ENCODE results near the gene COMP. TPM values are rescaled to one million over a fixed set of nuclear protein-coding genes. Genes with fewer than 3 reads are reported as not detected.

The COMP gene
- total and polyA plus RNA-seq, 8 donors, result 0.05 to 3.7 (median 0.54) TPM

DNA sequence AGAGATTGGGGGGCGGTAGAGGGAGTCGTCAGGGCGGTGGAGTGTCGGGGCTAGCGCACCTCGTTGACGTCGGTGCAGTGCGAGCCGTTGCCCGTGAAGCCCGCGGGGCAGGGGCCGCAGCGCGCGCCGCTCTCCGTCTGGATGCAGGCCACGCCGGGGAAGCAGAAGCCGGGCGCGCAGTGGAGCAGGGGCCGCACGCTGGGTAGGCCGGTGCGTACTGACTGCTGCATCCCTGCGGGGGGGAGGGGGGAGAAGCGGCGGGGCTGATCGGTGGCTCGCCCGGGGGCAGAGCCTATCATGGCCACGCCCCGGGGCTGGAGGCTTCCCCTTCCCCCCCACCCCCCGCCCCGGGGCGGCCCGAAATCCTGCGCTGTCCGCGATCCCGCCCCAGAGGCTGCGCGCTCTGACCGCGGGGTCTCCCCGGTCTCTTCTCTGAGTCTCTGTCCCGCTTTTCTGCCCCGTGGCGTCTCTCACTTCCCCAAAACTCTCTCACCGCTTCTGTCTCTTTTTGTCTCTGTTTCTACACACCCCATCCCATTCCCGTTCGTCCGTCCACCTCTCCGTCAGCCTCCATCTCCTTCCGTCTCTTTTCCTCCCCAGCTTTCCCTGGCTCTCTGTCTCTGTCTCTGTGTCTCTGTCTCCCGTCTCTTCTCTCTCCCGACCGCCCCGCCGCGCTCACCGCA is 1.1 kb downstream of the COMP start:
- FAIRE-seq (no peak), DNase-seq (no peak), ATAC-seq (peak in 3 of 4 donors; percentile 4 to 38 (median 23))
- no peaks in the 10 kb centered on the region for H3K4me1 ChIP-seq
- H3K27ac ChIP-seq, result no peak overlapping the region
- 2% methylated on average over 34 to 52 of the region's 65 CpGs for WGBS, 2 donors
- H3K27me3 ChIP-seq, result peaks cover 0 to 24% (median 8%) of the 10 kb centered on the region in 4 donors
- intact Hi-C loops (cut with DNase I), result no loop called here
- no peak for TF ChIP-seq CTCF (IDR thresholded peaks at IDR 0.05)
- no peaks in the 10 kb centered on the region for H3K9me3 ChIP-seq
- H3K4me3 ChIP-seq, result peak overlapping the region in 2 of 4 donors; percentile 21 to 35
- H3K36me3 ChIP-seq, result no peaks in the 10 kb centered on the region

- DNase-seq, result peak in 1 of 6 donors; percentile 76
- ATAC-seq, result no peak
- peaks cover 0 to 24% (median 8%) of the 10 kb centered on the region in 4 donors for H3K27me3 ChIP-seq
- H3K9me3 ChIP-seq, result no peaks in the 10 kb centered on the region
- H3K27ac ChIP-seq, result no peak overlapping the region
- intact Hi-C loops (cut with DNase I), result no loop called here
- no peaks in the 10 kb centered on the region for H3K36me3 ChIP-seq
- TF ChIP-seq CTCF (IDR thresholded peaks at IDR 0.05), result no peak
- FAIRE-seq, result no peak
- peak overlapping the region in 2 of 4 donors; percentile 21 to 35 for H3K4me3 ChIP-seq
- H3K4me1 ChIP-seq, result no peaks in the 10 kb centered on the region
- 5 to 6% methylated on average over 33 to 38 of the region's 38 CpGs for WGBS, 2 donors
Observed at GRCh38 chr19:18789422-18789869, 1.7 kb downstream of the COMP start.

GRCh38 chr19:18788529-18789421 is 2.3 kb downstream of the COMP start:
- Histone ChIP-seq H3K9me3 (no peaks in the 10 kb centered on the region), H3K4me3 (no peak overlapping the region), H3K27ac (no peak overlapping the region), H3K36me3 (no peaks in the 10 kb centered on the region), H3K27me3 (peaks cover 0 to 24% (median 8%) of the 10 kb centered on the region in 4 donors), H3K4me1 (no peaks in the 10 kb centered on the region)
- DNase-seq (peak in 1 of 6 donors; percentile 69), FAIRE-seq (no peak), ATAC-seq (no peak)
- WGBS, 2 donors, result 5 to 6% methylated on average over 58 to 68 of the region's 68 CpGs
- intact Hi-C loops (cut with DNase I), result no loop called here
- no peak for TF ChIP-seq CTCF (IDR thresholded peaks at IDR 0.05)

DNA sequence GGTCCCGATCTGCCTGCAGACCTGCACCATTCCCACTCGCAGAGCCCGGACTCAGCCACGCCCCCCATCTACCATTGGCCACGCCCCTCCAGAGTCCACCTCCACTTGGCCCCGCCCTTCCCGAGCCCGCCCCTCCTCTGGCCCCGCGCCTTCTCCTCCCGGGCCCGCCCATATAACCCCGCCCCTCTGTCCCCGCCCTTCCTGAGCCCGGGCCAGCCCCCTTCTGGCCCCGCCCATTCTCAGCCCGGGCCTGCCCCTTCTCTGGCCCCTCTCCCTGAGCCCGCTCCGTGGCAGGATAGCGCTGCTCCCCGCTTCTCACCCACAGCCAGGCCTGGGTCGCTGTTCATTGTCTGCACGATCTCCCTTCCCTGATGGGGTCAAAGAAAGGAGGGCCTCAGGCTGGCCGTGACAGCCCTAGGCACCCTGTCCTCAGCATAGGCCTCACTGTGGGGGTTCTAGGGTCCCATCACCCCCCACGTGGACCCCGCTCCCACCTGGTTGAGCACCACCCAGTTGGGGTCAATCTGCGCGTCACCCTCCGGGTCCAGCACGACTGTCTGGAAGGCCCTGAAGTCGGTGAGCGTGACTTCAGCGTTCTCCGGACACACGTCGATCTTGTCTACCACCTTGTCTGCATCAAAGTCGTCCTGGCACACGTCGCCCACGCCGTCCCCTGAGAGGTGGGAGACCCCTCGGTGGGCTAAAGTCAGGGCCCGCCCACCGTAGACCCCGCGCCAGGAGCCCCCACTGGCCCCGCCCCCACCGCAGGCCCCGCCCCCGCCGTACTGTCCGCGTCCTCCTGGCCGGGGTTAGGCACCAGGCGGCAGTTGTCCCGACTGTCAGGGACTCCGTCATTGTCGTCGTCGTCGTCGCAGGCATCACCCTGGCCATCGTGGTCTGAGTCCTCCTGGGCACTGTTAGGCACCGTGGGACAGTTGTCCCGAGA is 5.7 kb downstream of the COMP start:
- Histone ChIP-seq H3K9me3 (no peaks in the 10 kb centered on the region), H3K4me3 (peak overlapping the region in 1 of 4 donors; percentile 29), H3K36me3 (no peaks in the 10 kb centered on the region), H3K27ac (no peak overlapping the region), H3K4me1 (no peaks in the 10 kb centered on the region), H3K27me3 (peaks cover 0 to 14% (median 8%) of the 10 kb centered on the region in 4 donors)
- DNase-seq (peak; percentile 62 to 90 (median 84)), ATAC-seq (peak; percentile 76 to 91 (median 86)), FAIRE-seq (no peak)
- intact Hi-C loops (cut with DNase I), result no loop called here
- no peak for TF ChIP-seq CTCF (IDR thresholded peaks at IDR 0.05)
- 7 to 11% methylated on average over 59 to 65 of the region's 65 CpGs for WGBS, 2 donors

Measured in pancreas (tissue), 10 donors.